ENCODE measurements around the gene PADI6.
"Not testable (repeated sequence)": the region's sequence is repeated elsewhere in the genome, so short reads cannot be mapped to it uniquely, and the experiment has no call there.

The PADI6 gene

GRCh38 chr1:17371896-17372295, at the start of gene PADI6:
PADI6 (plus strand) TSS chr1:17372196; CDS start chr1:17372246, 50 bp downstream.
- DNase-seq = no peak

DNA sequence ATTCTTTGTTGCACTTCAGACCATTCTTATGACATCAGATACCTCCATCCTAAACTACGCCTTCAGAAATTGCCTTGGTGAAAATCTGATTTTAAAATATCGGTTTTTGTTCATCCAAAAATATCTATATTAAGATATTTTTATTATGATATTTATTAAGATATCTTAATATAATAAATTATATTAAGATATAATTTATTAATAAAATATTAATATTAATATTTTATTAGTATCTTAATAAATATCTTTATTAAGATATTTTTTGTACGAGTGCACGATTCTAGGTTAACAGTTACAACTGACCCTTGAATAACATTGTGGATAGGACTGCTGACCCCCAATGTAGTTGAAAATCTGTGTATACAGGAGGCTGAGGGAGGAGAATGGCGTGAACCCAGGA, 43.1 kb upstream of the PADI6 start:
- DNase-seq = no peak

DNA sequence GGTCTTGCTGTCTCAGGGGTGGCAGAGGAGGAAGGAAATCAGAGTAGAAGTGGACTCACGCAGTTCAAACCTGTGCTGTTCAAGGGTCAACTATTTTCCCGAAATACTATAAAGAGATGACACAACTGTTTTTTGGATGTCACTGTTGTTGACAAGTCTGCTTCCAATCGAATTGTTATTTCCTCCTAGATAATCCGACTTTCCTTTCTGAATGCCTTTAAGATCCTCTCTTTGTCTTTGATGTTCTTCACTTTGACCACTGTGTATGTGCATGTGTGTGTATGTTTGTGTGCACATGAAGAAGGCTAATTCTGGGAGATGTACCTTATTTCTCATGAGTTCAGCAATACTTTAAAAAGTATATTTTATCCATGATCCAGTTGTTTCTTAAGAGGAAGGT, 42.4 kb upstream of the PADI6 start:
- DNase-seq = no peak

DNA sequence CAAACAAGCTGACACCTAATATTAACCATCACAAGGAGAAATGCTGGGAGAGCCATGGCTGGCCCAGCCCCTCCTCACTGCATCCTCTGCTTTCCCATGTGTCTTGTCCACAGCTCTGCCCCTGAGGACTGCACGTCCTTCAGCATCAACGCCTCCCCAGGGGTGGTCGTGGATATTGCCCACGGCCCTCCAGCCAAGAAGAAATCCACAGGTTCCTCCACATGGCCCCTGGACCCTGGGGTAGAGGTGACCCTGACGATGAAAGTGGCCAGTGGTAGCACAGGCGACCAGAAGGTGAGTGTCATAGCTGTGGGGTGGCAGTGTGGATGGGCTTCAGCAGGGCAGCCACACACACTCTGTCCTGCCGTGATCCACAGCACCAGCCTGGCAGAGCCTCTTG, 41.1 kb upstream of the PADI6 start:
- DNase-seq = no peak

- no peak for DNase-seq
Observed at GRCh38 chr1:17333081-17333480, 38.9 kb upstream of the PADI6 start.

GRCh38 chr1:17335821-17336710, 35.9 kb upstream of the PADI6 start:
- DNase-seq = peak; percentile 57

DNA sequence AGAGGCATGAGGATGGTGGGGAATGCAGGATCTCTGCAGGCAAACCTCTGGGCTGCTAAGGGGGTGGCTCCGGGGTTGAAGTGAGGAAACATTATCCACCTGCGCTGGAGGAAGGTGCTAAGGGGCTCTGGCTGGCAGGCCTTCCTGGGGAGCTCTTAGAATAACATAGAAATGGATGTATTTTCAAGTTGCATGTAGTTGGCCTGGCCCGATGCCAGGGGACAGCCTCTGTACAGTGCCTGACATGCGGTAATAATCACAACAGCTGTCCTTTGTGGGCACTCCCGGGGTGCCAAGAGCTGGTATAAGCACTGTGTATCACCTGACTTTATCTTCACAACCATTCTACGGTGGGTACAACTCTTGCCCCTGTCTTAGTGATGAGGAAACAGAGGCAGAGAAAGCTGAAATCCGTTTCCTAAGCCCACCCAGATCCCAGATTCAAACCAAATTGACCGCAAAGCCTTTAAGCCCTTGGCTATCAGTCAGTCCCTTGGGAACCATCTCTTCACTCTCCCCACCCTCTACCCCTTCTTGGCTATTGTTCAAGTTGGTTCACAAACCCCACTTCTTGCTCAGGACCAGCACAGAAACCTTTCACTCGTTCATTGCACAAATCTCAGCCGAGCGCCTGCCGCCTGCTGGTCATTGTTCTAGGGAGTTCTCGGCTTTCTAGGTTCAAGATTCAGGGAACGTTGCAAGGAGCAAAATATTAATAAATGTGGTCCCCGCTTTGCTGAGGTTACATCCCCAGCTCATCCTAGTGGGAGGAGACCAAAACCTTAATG, 33.1 kb upstream of the PADI6 start:
- no peak for DNase-seq

- no peak for DNase-seq
Observed at GRCh38 chr1:17339521-17339920, 32.5 kb upstream of the PADI6 start.

DNA sequence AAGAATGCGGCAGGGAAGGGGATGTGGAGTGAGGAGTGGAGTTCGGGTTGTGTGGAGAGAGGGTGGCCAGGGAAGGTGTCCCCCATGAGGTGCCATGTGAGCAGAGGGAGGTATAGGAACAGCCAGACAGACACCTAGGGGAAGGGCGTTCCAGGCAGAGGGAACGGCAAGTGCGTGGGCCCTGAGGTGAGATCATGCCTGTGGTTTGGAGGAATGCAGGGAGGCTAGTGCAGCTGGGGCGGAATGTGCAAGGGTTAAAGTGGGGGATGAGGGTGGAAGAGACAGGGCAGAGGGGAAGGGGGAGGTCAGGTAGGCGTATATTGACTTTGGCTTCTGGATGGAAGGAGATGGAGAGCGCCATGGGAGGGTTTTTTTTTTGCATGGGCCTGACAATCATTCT, 31.6 kb upstream of the PADI6 start:
- no peak for DNase-seq

DNA sequence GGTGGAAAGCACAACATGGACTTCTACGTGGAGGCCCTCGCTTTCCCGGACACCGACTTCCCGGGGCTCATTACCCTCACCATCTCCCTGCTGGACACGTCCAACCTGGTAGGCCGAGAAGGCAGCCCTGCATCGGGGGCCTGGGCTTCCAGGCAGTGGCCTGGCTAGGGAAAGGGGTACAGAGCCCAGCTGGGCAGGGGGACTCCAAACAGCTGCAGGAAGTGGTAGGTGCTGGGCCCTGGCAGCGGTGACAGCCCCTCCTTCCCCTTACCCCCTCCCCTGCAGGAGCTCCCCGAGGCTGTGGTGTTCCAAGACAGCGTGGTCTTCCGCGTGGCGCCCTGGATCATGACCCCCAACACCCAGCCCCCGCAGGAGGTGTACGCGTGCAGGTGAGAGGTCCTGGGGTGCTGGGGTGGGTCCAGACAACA, 30.0 kb upstream of the PADI6 start:
- DNase-seq = no peak

DNA sequence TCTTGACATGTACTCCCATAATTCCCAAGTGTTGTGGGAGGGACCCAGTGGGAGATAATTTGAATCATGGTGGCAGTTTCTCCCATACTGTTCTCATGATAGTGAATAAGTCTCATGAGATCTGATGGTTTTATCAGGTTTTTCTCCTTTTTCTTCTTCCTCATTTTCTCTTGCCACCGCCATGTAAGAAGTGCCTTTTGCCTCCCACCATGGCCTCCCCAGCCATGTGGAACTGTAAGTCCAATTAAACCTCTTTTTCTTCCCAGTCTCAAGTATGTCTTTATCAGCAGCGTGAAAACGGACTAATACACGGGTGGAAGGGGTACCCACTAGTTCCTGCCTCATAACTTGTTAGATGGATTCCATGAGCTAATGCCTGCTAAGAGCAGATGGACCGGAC, 26.5 kb upstream of the PADI6 start:
- DNase-seq = not testable (repeated sequence)

- DNase-seq = no peak
Observed at GRCh38 chr1:17346046-17346789, 25.8 kb upstream of the PADI6 start.

- no peak for DNase-seq
Observed at GRCh38 chr1:17347769-17348592, 24.0 kb upstream of the PADI6 start.

- DNase-seq = no peak
Observed at GRCh38 chr1:17348593-17349234, 23.3 kb upstream of the PADI6 start.

- no peak for DNase-seq
Observed at GRCh38 chr1:17350083-17350482, 21.9 kb upstream of the PADI6 start.

DNA sequence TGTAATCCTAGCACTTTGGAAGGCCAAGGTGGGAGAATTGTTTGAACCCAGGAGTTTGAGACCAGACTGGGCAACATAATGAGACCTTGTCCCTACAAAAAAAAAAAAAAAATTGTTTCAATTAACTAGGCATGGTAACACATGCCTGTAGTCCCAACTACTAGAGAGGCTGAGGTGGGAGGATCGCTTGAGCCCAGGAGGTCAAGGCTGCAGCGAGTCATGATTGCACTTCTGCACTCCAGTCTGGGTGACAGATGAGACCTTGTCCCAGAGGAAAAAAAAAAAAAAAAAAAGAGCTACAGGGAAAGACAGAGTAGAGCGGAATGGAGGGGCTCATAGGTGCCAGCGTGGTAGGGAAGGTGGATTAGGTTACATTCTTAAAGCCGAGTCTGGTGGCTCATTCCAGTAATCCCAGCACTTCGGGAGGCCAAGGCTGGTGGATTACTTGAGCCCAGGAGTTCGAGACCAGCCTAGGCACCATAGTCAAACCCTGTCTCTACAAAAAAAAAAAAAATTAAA, 21.0 kb upstream of the PADI6 start:
- no peak for DNase-seq

DNA sequence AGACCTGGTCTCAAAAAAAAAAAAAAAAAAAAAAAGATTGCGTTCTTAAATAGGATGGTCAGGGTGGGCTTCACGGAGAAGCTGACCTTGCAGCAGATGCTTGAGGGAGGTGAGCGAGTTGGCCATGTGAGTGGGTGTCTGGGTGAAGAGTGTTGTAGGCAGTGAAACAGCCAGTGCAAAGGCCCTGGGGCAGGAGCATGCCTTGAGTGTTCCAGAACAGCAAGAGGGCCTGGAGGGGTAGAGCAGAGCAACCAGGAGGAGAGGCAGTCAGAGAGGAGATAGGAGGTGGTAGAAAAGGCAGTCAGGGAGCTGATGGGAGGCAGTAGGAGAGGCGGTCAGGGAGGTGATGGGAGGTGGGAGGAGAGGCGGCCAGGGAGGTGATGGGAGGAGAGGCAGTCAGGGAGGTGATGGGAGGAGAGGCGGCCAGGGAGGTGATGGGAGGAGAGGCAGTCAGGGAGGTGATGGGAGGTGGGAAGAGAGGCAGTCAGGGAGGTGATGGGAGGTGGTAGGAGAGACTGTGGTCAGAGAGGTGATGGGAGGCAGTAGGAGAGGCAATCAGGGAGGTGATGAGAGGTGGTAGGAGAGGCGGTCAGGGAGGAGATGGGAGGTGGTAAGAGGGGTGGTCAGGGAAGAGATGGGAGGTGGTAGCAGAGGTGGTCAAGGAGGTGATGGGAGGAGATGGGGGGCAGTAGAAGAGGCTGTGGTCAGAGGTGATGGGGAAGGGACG, 20.2 kb upstream of the PADI6 start:
- DNase-seq = no peak

GRCh38 chr1:17352419-17352909, 19.5 kb upstream of the PADI6 start:
- no peak for DNase-seq

DNA sequence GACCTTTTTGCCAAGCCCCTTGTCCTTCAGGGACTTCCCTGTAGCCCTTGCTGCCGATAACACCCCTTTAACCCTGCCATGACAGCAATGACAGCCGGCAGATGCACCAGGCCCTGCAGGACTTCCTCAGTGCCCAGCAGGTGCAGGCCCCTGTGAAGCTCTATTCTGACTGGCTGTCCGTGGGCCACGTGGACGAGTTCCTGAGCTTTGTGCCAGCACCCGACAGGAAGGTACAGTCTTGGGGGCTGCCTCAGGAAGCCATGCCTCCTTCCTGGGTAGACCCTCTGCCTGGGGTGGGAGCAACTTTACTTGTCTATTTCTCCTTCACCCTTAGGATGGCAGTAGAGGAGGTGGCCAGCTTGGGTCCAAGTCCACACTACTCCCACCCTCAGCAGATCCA, 16.1 kb upstream of the PADI6 start:
- DNase-seq = no peak

DNA sequence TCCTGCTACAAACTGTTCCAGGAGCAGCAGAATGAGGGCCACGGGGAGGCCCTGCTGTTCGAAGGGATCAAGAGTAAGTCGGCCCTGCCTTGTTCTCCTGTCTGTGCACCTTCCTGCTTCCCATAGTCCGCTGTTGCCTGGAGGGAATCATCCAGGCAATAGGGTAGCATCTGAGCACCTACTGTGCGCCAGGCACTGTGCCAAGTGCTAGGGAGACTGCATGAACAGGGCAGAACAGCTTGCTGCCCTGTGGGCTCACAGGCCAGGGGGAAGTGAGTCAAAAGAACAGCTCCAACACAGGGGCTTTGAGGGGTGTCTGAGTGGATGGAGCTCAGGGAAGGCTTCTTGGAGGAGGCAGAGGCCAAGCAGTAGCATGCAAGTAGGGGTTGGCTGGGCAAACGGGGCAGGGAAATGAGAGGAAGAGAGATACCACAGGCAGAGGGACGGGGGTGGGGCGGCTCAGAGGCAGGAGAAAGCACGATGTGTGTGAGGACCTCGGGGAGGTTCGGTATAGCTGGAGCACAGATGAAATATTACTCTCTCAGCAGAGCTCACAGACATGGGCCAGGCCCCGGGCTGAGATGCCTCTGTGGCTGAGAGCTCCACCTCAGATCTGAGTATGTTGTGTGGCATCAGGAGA, 15.5 kb upstream of the PADI6 start:
- no peak for DNase-seq
